ENCODE data around the gene GPR55.

GPR55 gene

DNA sequence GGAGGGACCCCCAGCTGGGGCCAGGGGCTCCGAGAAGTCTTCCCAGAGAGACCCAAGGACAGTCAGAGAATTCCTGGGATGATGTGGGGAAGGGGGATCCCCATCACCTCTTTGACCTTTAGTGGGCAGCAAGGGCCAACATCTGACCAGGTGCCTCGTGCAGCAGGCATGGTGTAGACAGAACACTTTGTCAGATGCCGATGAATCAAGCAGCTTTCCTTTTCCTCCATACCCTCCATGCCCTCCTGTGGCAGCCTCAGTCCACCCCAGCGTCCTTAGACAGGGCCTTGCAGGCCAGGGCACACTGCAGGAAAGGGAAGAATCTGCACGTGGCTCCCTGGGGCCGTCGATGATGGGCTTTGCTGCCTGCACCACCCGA is 26.3 kb downstream of the GPR55 start:
- DNase-seq: no peak

DNA sequence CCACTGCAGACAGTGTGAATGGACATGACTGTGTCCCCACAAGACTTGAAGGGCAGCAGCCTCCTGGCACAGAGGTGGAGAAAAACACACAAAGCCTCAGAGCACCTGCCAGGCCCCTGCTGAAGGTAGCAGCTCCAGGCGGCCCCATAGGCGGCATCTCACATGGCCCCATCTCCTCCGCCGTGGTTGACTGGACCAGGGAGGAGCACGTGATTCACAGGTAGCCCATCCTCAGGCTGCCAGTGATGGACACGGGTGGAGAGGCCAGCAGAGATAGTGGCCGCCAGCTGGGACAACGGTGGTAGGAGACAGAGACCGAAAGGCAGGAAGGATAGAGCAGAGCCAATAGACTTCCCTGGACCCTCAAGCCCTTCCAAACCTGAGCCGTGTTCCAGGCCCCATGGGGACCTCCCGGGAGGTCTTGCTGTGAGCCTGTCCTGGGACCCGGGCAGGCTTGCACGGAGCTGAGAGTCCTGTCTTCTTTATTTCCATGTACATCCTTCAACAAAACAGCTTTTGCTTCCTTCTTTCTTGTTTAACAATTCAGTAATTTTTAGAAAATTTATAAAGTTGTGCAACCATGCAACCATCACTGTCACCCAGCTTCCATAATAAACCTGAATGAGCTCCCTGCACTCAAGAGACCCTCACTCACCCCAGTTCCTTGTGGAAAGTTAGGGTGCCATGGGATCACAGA is 26.9 kb downstream of the GPR55 start:
- DNase-seq: no peak

DNA sequence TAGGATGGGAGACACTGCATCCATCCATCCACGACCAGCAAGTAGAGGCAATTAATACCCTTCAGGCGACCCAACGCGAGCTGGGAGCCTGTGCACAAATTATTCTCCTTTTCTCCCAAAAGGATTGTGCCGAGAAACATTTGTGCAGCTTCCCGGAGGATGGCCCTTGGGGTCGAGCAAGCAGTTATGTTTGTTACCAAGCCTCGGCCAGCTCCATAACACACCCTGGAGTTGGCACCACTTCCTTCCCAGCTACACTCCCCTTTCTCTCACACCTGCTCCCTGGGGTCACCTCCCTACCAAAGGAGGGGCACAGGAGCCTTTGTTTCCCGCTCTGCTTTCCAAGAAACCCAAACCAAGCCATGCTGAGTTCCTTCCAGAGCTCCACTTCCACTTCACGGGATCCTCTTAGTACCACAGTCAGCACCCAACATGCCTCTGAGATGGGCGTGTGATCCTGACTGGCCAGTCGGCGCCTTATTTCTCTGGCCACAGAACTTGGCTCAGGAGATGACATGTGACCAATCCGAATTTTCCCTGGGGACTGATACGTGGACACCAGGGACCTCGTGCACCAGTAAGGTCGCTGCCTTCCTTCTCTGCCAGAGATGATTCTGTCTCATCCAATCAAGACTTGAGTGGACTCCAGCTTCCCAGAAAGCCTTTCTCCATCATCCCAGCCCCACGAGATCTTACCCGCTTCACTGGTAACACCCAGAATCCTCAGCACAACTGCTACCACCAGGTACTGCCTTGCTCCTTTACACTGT is 28.5 kb downstream of the GPR55 start:
- no peak for DNase-seq

DNA sequence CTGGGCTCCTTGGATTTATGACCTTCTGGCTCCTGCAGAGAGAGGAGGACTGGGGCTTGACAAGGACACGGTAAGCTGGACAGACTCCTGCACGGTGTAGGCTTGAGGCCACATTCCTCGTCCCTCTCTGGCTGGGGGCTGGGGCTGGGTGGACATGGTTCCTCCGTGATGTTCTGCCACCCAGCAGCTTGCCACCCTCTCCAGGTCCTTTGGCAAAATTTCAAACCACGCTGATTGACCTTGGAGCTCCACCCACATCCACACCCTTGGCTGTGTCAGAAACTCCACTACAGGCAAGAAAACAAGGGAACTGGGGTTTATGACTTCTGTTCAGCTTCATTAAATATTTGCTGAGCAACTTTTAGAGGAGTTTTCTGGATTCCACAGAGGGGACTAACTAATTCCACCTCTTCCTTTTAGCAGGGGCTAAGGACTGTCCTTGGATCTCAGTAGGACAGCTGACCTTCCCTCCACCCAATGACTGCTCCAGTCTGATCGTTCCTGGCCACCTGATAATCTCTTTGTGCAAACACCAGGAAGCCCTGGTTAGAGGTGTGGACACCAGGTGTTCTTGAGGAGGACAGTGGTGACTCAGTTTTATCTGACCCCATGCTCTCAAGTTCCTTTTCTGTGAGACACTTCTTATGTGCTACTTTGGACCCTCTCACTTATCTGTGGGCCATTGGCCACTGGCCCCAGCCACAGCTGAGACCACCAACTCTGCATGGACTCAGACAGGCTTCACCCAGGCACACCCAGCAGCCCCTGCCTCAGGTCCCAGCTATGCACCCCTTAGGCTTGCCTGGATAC is 29.3 kb downstream of the GPR55 start:
- DNase-seq: no peak

DNA sequence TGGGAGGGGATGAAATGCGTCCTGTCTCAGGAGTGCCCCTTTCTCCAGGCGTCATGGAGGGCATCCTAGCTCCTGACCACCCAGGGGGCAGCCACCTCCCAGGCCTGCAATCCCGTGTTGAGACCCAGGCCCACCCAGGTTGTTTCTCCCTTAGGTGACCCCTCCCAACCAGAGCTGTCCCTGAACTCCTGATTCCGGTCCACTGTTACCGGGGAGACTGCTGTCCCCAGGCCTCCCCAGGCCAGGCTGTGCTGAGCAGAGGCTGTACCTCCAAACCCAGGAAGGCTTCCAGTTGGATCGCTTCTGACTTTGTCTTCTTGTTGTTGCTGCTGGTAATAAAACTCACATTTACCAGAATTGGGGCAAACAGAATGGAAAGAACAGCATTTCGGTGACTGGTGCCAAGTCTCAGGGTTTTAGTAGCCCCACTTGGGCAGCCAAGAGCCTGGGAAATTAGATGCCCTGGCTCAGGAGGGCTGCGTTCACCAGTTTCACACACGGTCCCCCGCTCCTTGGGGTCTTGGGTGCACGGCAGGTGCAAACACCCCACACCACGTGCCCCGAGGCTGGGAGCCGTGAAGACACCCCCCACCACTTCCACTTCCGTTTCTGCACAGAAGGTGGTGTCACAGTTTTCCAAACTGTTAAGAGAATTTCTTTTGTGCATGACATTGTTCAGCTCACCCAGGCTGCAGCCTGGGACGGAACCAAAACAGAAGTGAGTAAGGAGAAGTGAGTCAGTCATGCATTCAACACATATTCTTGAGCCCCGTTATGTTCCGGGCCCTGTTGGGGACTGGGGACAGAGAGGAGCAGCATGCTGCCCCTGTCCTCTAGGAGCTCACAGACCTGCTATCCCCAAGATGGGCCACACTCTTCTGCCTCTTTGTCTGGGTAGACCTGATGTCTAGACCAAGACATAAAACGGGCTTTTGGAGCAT is 30.9 kb downstream of the GPR55 start:
- DNase-seq: no peak

DNA sequence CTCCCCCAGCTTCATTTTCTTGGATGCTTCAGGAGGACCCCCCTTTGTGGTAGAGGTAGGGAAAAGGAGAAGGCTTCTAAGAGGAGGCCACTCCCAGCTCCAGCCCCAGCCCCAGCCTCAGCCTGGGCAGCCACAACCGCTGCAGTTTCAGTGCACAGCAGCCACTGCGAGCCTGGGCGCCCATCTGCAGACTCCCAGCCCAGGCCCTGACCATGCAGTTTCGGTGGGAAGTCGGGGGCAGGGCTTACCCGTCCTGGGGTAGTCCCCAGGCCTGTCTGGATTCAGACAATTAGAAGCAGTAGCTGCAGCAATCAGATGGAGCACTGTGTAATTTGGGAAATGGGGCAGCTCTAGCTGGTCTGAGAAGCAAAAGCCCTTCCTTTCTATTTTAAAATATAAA is 31.7 kb downstream of the GPR55 start:
- DNase-seq: no peak

DNA sequence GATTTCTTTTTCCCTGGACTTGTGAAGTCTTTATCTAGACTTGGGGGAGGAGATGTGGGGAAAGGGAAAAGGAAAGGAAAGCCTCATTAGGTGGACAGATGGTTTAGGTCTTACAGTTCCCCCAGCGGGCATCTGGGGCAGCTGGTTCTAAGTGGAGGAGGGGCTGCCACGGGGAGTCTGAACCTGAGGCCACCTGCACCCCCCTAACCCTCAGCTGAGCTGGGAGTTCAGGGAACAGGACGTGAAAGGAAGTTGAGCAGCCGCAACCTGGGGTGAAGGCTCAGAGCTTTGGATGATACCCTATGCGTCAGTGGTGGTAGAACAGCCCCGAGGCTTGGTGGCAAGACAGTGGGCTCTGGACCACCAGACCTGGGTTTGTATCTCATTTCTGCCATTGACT is 33.5 kb downstream of the GPR55 start:
- DNase-seq: no peak

DNA sequence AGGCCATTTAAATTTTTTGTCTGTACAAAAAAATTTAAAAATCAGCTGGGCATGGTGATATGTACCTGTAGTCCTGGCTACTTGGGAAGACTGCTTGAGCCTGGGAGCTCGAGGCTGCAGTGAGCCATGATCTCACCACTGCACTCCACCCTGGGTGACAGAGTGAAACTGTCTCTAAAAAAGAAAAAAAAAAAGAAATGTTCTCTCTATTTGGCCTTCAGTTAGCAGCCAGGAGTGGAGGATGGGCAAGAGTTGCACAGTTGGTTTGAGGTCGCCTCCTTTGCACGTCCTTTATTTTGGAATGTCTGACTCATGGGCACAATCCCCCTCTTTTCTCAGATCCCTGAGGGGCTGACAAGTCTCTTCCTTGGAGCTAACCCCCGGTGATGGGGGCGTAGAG is 34.0 kb downstream of the GPR55 start:
- DNase-seq: no peak

DNA sequence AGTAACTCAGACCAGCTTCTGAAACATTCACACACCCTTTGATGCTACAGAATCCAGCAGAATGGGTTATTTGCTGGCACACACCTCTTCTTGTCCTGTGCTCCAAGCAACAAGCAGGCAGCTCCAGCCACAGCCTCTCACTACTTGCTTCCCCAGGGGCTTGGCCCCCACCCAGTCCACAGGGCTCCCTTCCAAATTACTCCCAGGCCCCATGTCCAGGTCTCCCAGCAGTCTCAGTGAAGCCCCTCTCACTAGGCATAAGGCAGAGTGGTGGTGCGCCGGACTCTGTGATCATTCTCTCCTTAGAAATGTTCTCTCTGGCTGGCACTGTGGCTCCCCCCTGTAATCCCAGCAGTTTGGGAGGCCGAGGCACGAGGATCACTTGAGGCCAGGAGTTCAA is 34.4 kb downstream of the GPR55 start:
- DNase-seq: no peak

DNA sequence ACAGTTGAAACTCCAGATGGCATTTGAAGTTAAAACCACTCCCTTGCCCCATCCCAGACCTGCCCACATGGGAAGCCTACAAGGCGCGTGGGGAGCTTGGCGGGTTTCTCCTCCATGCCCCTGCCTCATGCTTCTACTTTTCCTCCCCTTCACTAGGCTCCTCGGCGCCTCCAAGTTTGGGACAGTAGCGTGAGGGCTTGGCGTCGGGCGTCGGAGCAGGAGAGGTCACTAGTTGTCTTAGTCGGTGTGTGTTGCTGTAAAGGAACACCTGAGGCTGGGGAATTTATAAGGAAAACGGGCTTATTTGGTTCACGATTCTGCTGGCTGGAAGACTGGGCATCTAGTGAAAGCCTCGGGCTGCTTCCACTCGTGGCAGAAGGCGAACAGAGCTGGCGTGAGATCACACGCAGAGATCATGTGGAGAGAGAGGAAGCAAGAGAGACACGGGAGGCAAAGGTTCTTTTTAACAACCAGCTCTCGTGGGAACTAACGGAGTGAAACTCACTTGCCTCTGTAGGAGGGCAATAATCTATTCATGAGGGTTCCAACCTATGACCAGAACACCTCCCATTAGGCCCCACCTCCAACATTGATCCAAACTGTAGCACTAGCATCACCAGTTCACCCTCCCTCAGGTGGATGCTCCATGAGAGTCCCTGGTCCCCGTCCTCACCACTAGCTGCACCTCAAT is 35.0 kb downstream of the GPR55 start:
- DNase-seq: no peak

DNA sequence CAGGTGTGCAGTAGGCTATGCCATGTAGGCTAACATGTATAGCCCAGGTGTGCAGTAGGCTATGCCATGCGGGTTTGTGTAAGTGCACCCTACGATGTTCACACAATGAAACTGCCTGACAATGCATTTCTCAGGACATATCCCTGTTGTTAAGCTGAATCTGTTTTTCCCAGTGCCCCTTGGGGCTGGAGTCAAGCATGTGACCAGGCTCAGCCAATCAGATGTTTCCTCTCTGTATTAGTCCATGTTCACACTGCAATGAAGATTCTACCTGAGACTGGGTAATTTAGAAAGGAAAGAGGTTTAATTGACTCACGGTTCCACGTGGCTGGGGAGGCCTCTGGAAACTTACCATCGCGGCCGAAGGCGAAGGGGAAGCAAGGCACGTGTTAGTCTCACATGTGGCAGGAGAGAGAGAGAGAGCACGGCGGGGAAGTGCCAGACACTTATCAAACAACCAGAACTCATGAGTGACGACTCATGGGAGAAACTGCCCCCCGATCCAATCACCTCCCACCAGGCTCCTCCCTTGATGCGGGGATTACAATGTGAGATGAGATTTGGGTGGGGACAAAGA is 36.1 kb downstream of the GPR55 start:
- no peak for DNase-seq

DNA sequence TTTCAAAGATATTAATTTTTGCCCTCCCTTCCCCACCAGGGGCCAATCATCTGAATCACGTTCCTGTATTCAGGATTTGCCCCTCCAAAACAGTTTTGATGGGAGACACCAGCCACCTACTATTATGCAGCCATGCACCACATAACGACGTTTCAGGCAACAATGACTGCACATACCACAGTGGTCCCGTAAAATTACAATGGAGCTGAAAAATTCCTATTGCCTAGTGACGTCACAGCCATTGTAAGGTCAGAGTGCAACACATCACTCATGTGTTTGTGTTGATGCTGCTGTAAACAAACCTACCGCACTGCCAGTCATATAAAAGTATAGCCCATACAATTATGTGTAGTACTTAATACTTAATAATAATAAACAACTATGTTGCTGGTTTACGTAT is 37.7 kb downstream of the GPR55 start:
- DNase-seq: no peak

DNA sequence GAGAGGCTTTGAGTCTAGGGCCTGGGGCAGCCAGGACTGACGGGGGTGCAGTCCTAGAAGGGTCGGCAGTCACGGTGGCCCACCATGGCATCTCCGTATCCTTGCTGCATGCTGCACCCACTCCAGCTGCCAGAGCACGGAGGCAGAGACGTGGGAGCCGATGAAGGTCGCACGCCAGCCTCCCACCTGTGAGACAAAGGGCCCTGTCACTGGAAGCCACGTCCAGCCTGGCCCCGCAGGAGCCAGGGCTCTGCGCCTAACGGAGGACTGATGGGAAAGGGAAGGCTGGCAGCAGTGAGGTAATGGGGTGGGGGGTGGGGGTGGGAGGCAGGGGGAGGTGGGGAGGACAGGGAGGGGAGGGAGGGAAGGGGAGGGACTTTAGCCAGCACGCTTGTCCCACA is 38.4 kb downstream of the GPR55 start:
- DNase-seq: no peak

DNA sequence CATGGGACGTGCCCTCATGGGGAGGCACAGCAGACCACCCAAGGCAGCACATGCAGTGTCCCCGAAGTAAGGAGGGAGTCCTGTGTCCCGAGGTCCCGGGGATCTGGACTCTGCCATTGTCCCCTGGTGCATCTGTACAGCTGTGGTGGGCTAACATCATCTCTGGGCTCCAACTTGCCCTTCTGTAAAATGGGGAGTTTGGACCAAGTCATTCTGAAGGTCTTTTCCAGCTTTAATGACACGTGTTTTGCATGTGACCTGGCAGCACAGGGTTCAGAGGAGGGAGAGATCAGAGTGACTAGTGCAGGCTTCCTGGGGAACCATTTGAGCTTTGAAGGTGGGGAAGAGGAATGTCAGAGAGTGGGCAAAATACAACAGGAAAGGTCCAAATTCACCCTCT is 38.8 kb downstream of the GPR55 start:
- no peak for DNase-seq

DNA sequence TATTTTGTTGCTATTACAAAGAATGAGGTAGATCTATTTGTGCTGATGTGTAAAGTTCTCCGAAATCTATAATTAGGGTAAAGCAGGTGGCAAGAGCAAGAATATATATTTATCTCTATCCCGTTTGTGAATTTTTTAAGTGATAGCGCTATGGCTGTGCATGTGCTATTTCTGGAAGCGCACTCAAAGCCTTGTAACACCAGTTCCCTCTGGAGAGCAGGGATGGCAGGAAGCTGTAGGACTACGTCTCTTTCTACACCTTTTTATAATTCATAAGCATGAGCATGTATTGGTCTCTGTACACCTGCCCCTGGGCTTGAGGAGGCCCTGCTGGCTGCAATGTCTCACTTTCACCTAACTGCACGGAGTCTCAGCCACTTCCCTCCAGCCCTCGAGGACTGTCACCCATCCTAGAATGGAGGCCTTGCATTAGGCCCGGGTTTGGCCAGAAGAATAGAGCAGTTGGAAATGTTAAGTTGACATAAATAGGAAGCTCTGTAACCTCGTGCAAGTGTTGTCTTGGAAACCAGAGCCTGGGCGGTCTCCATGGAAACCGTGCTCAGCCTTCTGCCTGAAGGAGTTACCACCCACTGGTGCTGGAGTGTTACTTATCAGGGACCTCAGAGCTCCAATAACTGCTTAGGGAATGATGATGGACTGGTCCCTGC is 39.4 kb downstream of the GPR55 start:
- DNase-seq: no peak

DNA sequence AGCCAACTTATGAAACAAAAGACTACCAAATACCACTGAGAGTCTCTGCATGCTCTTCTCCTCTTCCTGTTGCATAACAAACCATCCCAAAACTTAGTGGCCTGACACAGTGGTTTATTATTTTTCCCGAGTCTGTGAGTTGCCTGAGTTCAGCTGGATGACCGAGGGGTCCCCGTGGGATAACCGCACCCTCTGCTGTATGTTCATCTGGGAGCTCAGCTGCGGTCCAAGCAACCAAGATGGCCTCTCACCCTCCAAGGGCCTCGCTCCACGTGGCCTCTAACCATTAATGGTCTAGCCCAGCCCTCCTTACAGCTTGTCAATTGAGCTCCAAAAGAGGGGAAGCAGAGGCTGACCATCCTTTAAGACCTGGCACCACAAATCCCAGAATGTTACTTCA is 43.2 kb downstream of the GPR55 start:
- DNase-seq: no peak

DNA sequence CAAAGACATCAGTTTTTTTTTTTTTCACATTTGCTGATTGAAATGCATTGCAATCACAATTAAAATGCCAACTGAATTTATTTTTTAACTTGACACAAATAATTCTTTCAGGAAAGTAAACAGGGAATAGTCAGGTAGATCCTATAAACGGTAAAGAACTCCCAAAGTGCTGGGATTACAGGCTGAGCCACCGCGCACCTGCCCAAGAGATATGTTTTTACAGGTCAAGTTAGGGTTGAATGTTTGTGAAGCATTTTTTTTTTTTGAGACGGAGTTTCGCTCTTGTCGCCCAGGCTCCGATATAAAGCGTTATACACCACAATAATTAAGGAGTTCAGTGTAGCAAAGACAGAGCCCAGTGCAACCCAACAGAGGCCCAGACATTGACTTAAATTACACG is 45.2 kb downstream of the GPR55 start:
- no peak for DNase-seq

DNA sequence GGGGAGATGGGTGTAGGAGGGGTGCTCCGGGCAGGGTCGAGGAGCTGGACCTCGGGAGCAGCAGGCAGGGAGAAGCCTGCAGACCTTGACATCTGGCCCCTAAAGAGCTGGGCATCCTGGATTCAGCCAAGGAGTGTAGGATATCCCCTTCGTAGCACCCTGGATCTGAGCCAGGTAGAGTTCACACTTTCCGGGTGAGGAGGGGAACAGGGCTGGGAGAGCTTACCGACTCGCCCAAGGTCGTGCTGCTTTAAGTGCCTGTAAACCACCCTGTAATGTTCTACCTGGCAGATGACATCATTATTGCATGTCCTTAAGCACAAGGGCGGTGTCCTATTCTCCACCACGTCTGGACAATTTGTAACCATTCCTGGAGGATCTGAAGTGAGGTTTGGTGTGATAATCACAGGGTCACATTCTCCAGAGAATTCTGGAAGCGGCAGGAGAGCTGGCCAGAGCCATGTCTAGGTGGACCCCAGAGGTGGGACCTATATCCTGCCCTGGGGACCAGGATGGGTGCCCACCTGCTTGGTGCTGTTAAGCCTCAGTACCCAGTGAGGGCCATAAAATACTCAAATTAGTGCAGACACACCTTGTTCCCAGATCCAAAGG is 45.7 kb downstream of the GPR55 start:
- DNase-seq: no peak

DNA sequence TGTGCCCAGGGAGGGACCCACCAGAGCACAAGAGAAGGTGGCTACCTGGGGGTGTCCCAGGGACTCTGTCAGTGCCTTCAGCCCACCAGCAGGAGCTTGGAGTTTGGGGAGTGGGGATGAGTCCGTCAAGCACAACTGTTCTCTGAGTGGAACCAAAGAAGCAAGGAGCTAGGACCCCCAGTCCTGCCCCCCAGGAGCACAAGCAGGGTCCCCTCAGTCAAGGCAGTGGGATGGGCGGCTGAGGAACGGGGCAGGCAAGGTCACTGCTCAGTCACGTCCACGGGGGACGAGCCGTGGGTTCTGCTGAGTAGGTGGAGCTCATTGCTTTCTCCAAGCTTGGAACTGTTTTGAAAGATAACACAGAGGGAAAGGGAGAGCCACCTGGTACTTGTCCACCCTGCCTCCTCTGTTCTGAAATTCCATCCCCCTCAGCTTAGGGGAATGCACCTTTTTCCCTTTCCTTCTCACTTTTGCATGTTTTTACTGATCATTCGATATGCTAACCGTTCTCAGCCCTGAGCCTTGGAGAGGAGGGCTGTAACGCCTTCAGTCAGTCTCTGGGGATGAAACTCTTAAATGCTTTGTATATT is 46.3 kb downstream of the GPR55 start:
- DNase-seq: no peak

Data from activated effector memory CD4-positive, alpha-beta T cell treated with Interleukin-2 at 50 U/mL for 16 hours (primary cell).